Testis (tissue), 2 donors: ENCODE data around the gene FSTL5.

Experiments
- POLR2A ChIP-seq: fragments of 450-650 bp; IDR thresholded peaks from one replicate; pipeline ENCODE4 v1.6.1; 2017; ENCODE audit warnings: antibody characterized with exemption, mild to moderate bottlenecking, moderate library complexity
- TF ChIP-seq, protein P1 (sequence below), 3 experiments: fragments of 450-650 bp in 2 of 3; fragments of 200-600 bp in 1 of 3; sonication (generic) in 1 of 3; IDR thresholded peaks; one replicate each; pipeline ENCODE4 v1.5.1; 2016 to 2019; ENCODE audit warnings: antibody characterized with exemption in 3 of 3, mild to moderate bottlenecking in 2 of 3, moderate library complexity in 1 of 3

GRCh38 chr4:162104459-162105124 is 59.2 kb downstream of the FSTL5 start:
- TF ChIP-seq POLR2A: no peak
- TF ChIP-seq, protein P1, sequence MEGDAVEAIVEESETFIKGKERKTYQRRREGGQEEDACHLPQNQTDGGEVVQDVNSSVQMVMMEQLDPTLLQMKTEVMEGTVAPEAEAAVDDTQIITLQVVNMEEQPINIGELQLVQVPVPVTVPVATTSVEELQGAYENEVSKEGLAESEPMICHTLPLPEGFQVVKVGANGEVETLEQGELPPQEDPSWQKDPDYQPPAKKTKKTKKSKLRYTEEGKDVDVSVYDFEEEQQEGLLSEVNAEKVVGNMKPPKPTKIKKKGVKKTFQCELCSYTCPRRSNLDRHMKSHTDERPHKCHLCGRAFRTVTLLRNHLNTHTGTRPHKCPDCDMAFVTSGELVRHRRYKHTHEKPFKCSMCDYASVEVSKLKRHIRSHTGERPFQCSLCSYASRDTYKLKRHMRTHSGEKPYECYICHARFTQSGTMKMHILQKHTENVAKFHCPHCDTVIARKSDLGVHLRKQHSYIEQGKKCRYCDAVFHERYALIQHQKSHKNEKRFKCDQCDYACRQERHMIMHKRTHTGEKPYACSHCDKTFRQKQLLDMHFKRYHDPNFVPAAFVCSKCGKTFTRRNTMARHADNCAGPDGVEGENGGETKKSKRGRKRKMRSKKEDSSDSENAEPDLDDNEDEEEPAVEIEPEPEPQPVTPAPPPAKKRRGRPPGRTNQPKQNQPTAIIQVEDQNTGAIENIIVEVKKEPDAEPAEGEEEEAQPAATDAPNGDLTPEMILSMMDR (IDR thresholded peaks at IDR 0.05): no peak
